Measurements from ENCODE around the gene DMD.

GRCh38 chrX:31545726-31546125, 1665.6 kb downstream of the DMD start:
- TF ChIP-seq CTCF (IDR thresholded peaks at IDR 0.05; ENCODE audit: low read length) (no peak), EZH2 (optimal IDR thresholded peaks at IDR 0.05; ENCODE audit: low read depth, low read length) (no peak), EZH2phosphoT487 (IDR thresholded peaks at IDR 0.05; ENCODE audit: low read length) (no peak)

All from MM.1S (cell line).